T-cell (primary cell): ENCODE measurements around the gene NSMCE4A. TPM values are rescaled to one million over a fixed set of nuclear protein-coding genes. Genes with fewer than 3 reads are reported as not detected.
"Not testable (repeated sequence)": the region's sequence is repeated elsewhere in the genome, so short reads cannot be mapped to it uniquely, and the experiment has no call there.

ENCODE experiments used
- ATAC-seq, 4 experiments: fragments of 200-7000 bp in 3 of 4; fragments of 150-1000 bp in 1 of 4; cut with Tn5 transposase; replicated peaks in 1 of 4; 1 replicate in 3 of 4; 2 replicates in 1 of 4; pipeline ENCODE4 v1.10.0; 2021; ENCODE audit warnings: moderate library complexity in 3 of 4, mild to moderate bottlenecking in 2 of 4, moderate number of reproducible peaks in 1 of 4
- CTCF ChIA-PET, 2 donors: fragments of 300-600 bp; sonication (Branson Sonifier 250); formaldehyde crosslinking; loops; one replicate each; lab custom pipeline; 2022; ENCODE audit warnings: antibody characterized with exemption in 2 of 2; lab: Charles Lee
- POLR2A ChIA-PET, 2 donors: fragments of 300-600 bp; sonication (Branson Sonifier 250); formaldehyde crosslinking; loops; one replicate each; lab custom pipeline; 2022; ENCODE audit warnings: antibody characterized with exemption in 2 of 2; lab: Charles Lee
- DNase-seq, 35 experiments: peaks; one replicate each; pipeline versions ENCODE4 v3.0.0 to v3.0.0-alpha.2; 2013 to 2023
- H3K27ac ChIP-seq: one replicate; pipeline ENCODE4 v1.5.1; 2013; ENCODE audit warnings: low read length
- H3K27me3 ChIP-seq, 2 experiments: replicated peaks in 1 of 2; 1 replicate in 1 of 2; 2 replicates in 1 of 2; pipeline versions ENCODE4 v1.6.1 to v1.7.0; 2013; ENCODE audit warnings: low read length in 1 of 2, mixed read lengths in 1 of 2; ENCODE audit not compliant: control insufficient read depth in 2 of 2, insufficient read depth in 2 of 2; ENCODE audit errors: extremely low read depth in 1 of 2
- H3K36me3 ChIP-seq, 2 donors: 1 replicate in 1 of 2; 2 replicates in 1 of 2; pipeline versions ENCODE4 v1.6.1 to v1.7.0; 2013; ENCODE audit warnings: low read length in 1 of 2; ENCODE audit not compliant: control insufficient read depth in 2 of 2, insufficient read depth in 1 of 2; ENCODE audit errors: extremely low read depth in 1 of 2
- H3K4me1 ChIP-seq, 2 experiments: 1 replicate in 1 of 2; 2 replicates in 1 of 2; pipeline versions ENCODE4 v1.6.1 to v1.7.0; 2013; ENCODE audit warnings: low read length in 2 of 2, mixed read lengths in 1 of 2; ENCODE audit not compliant: insufficient read depth in 2 of 2, control insufficient read depth in 1 of 2; ENCODE audit errors: extremely low read depth in 1 of 2
- H3K4me3 ChIP-seq, 2 donors: 1 replicate in 1 of 2; 2 replicates in 1 of 2; pipeline versions ENCODE4 v1.5.1 to v1.7.0; 2013; ENCODE audit warnings: mild to moderate bottlenecking in 2 of 2, low read length in 1 of 2, moderate library complexity in 1 of 2; ENCODE audit not compliant: control insufficient read depth in 1 of 2; ENCODE audit errors: extremely low read depth in 1 of 2
- H3K9me3 ChIP-seq: 2 replicates; pipeline ENCODE4 v1.7.0; 2013
- H3K27ac Mint-ChIP-seq, 2 donors: one replicate each; pipeline ENCODE4 v1.8.0; 2020 to 2021; ENCODE audit warnings: mild to moderate bottlenecking in 2 of 2, mixed read lengths in 2 of 2
- H3K27me3 Mint-ChIP-seq, 2 donors: one replicate each; pipeline ENCODE4 v1.8.0; 2021 to 2022; ENCODE audit warnings: mixed read lengths in 2 of 2
- H3K36me3 Mint-ChIP-seq: one replicate; pipeline ENCODE4 v1.8.0; 2021; ENCODE audit warnings: mixed read lengths
- H3K4me1 Mint-ChIP-seq, 3 donors: one replicate each; pipeline ENCODE4 v1.8.0; 2020 to 2022; ENCODE audit warnings: mixed read lengths in 3 of 3, mild to moderate bottlenecking in 1 of 3
- H3K4me3 Mint-ChIP-seq, 3 donors: one replicate each; pipeline ENCODE4 v1.8.0; 2020 to 2022; ENCODE audit warnings: mild to moderate bottlenecking in 3 of 3, mixed read lengths in 3 of 3, moderate library complexity in 3 of 3
- H3K9me3 Mint-ChIP-seq, 3 donors: one replicate each; pipeline ENCODE4 v1.8.0; 2020 to 2022; ENCODE audit warnings: mixed read lengths in 3 of 3
- WGBS: methylation state at CpG from one replicate; pipeline ENCODE4 v1.1.5; 2013; ENCODE audit warnings: missing lambda C conversion rate; ENCODE audit not compliant: insufficient coverage; 5-methylcytosine and 5-hydroxymethylcytosine counted together
- total RNA-seq, 35 experiments: library from RNA in 6 of 35; stranded (reverse) in 6 of 35; fragments of 120-200 nt in 1 of 35; gene quantifications; one replicate each; pipeline versions ENCODE4 v1.2.1 to v1.2.4 and lab custom pipeline; 2013 to 2026

Gene NSMCE4A, protein sequence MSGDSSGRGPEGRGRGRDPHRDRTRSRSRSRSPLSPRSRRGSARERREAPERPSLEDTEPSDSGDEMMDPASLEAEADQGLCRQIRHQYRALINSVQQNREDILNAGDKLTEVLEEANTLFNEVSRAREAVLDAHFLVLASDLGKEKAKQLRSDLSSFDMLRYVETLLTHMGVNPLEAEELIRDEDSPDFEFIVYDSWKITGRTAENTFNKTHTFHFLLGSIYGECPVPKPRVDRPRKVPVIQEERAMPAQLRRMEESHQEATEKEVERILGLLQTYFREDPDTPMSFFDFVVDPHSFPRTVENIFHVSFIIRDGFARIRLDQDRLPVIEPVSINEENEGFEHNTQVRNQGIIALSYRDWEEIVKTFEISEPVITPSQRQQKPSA
- 10 to 100 TPM; 41.6 to 79.7 (median 77.5) TPM for total RNA-seq
- total RNA-seq (2013), result 81.5 TPM
- total RNA-seq (lab: John Stamatoyannopoulos, UW), result 26.6 to 91.5 (median 62.3) reads per million in 29 experiments

- Mint-ChIP-seq H3K4me1 (peaks cover 15 to 25% (median 22%) of the 10 kb centered on the region in 3 donors), H3K27me3 (no peaks in the 10 kb centered on the region), H3K36me3 (peaks cover 15% of the 10 kb centered on the region), H3K4me3 (peak within 1 kb of the TSS; percentile 75 to 76 (median 75)), H3K27ac (peak within 1 kb of the TSS in 1 of 2 donors; percentile 55), H3K9me3 (no peaks in the 10 kb centered on the region)
- peak; percentile 88 to 90 (median 89) for ATAC-seq
- Histone ChIP-seq H3K4me1 (peaks cover 9 to 18% of the 10 kb centered on the region in 2 experiments), H3K27ac (peak within 1 kb of the TSS; percentile 55), H3K27me3 (no peaks in the 10 kb centered on the region), H3K9me3 (no peaks in the 10 kb centered on the region), H3K36me3 (peaks cover 0 to 20% of the 10 kb centered on the region in 2 donors), H3K4me3 (peak within 1 kb of the TSS; percentile 61 to 87)
- DNase-seq, result peak; percentile 4 to 79 (median 53)
- POLR2A ChIA-PET, result no interaction called here
- under 1% methylated on average over 99 of the region's 101 CpGs for WGBS
- CTCF ChIA-PET, result no interaction called here
Observed at GRCh38 chr10:121974535-121975294, at the start of gene NSMCE4A. Gene NSMCE4A, minus strand, starts transcription at chr10:121975217. Its CDS starts 52 bp downstream, at chr10:121975165.

DNA sequence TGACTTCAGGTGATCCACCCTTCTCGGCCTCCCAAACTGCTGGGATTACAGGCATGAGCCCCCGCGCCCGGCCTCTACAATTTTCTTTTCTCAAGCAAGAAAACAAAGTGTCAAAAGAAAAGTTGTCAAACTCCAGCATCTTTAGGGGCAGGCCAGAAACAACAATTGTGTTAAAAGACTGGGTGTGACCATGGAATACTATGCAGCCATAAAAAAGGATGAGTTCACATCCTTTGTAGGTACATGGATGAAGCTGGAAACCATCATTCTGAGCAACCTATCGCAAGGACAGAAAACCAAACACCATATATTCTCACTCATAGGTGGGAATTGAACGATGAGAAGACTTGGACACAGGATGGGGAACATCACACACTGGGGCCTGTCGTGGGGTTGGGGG is 48.2 kb upstream of the NSMCE4A start:
- 93% methylated on average over 3 of the region's 7 CpGs for WGBS
- H3K27ac ChIP-seq, H3K4me1 ChIP-seq, H3K27ac Mint-ChIP-seq, H3K4me1 Mint-ChIP-seq, H3K9me3 Mint-ChIP-seq, H3K4me3 Mint-ChIP-seq, ATAC-seq, H3K9me3 ChIP-seq, H3K36me3 Mint-ChIP-seq, CTCF ChIA-PET, H3K4me3 ChIP-seq, H3K27me3 Mint-ChIP-seq, H3K36me3 ChIP-seq, POLR2A ChIA-PET, DNase-seq: not testable (repeated sequence)
- H3K27me3 ChIP-seq, result peaks cover 0 to 13% of the 10 kb centered on the region in 2 experiments

DNA sequence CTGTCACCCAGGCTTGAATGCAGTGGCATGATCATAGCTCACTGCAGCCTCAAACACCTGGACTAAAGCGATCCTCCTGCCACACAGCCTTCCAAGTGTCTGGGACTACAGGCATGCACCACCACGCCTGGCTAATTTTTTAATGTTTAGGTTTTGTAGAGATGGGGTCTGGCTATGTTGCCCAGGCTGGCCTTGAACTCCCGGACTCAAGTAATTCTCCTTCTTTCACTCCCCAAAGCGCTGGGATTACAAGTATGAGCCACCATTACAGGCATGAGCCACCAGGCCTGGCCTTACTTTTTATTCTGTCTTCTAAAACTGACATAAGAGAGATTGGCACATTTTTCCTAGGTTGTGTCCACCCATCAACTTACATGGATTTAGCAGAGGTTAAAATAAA is 47.3 kb upstream of the NSMCE4A start:
- DNase-seq (no peak), ATAC-seq (no peak)
- no peak overlapping the region for H3K27ac ChIP-seq
- Mint-ChIP-seq H3K27ac (no peak overlapping the region), H3K27me3 (peaks cover 4 to 9% of the 10 kb centered on the region in 2 donors), H3K36me3 (no peaks in the 10 kb centered on the region), H3K4me3 (no peak overlapping the region), H3K4me1 (no peaks in the 10 kb centered on the region), H3K9me3 (no peaks in the 10 kb centered on the region)
- ChIA-PET CTCF (no interaction called here), POLR2A (no interaction called here)
- H3K9me3 ChIP-seq, result no peaks in the 10 kb centered on the region
- H3K36me3 ChIP-seq, result no peaks in the 10 kb centered on the region
- H3K4me1 ChIP-seq, result no peaks in the 10 kb centered on the region
- WGBS, result no CpG with 5 or more reads among the region's 4 CpGs
- H3K27me3 ChIP-seq, result peaks cover 0 to 13% of the 10 kb centered on the region in 2 experiments
- no peak overlapping the region for H3K4me3 ChIP-seq

GRCh38 chr10:122021828-122022227 is 46.8 kb upstream of the NSMCE4A start:
- CTCF ChIA-PET, result no interaction called here
- peaks cover 4 to 9% of the 10 kb centered on the region in 2 donors for H3K27me3 Mint-ChIP-seq

GRCh38 chr10:122021379-122021778 is 46.4 kb upstream of the NSMCE4A start:
- DNase-seq, result no peak
- Histone ChIP-seq H3K9me3 (no peaks in the 10 kb centered on the region), H3K4me3 (no peak overlapping the region), H3K36me3 (no peaks in the 10 kb centered on the region), H3K4me1 (no peaks in the 10 kb centered on the region), H3K27me3 (peaks cover 0 to 16% of the 10 kb centered on the region in 2 experiments), H3K27ac (no peak overlapping the region)
- no peaks in the 10 kb centered on the region for H3K4me1 Mint-ChIP-seq
- CTCF ChIA-PET, result no interaction called here
- no peaks in the 10 kb centered on the region for H3K36me3 Mint-ChIP-seq
- no peak for ATAC-seq
- H3K4me3 Mint-ChIP-seq, result no peak overlapping the region
- H3K27ac Mint-ChIP-seq, result no peak overlapping the region
- POLR2A ChIA-PET, result no interaction called here
- H3K9me3 Mint-ChIP-seq, result no peaks in the 10 kb centered on the region
- H3K27me3 Mint-ChIP-seq, result peaks cover 4 to 9% of the 10 kb centered on the region in 2 donors
- WGBS, result 80% methylated on average over 7 of the region's 9 CpGs

More at GRCh38 chr10:122021828-122022227, 46.8 kb upstream of the NSMCE4A start:
- no peak for DNase-seq
- 70% methylated on average over 6 of the region's 11 CpGs for WGBS
- H3K4me3 Mint-ChIP-seq, result no peak overlapping the region
- Histone ChIP-seq H3K27ac (no peak overlapping the region), H3K4me3 (no peak overlapping the region), H3K36me3 (no peaks in the 10 kb centered on the region), H3K9me3 (no peaks in the 10 kb centered on the region), H3K27me3 (peaks cover 0 to 15% of the 10 kb centered on the region in 2 experiments), H3K4me1 (no peaks in the 10 kb centered on the region)
- no peaks in the 10 kb centered on the region for H3K36me3 Mint-ChIP-seq
- POLR2A ChIA-PET, result no interaction called here
- H3K27ac Mint-ChIP-seq, result no peak overlapping the region
- no peaks in the 10 kb centered on the region for H3K4me1 Mint-ChIP-seq
- ATAC-seq, result no peak
- no peaks in the 10 kb centered on the region for H3K9me3 Mint-ChIP-seq

GRCh38 chr10:122020226-122020625 is 45.2 kb upstream of the NSMCE4A start:
- Histone ChIP-seq H3K27ac (no peak overlapping the region), H3K36me3 (no peaks in the 10 kb centered on the region), H3K9me3 (no peaks in the 10 kb centered on the region), H3K4me3 (no peak overlapping the region), H3K27me3 (peaks cover 0 to 16% of the 10 kb centered on the region in 2 experiments), H3K4me1 (no peaks in the 10 kb centered on the region)
- Mint-ChIP-seq H3K27ac (no peak overlapping the region), H3K4me3 (no peak overlapping the region), H3K4me1 (no peaks in the 10 kb centered on the region), H3K27me3 (peaks cover 4 to 9% of the 10 kb centered on the region in 2 donors), H3K36me3 (no peaks in the 10 kb centered on the region), H3K9me3 (no peaks in the 10 kb centered on the region)
- ATAC-seq (no peak), DNase-seq (no peak)
- ChIA-PET CTCF (no interaction called here), POLR2A (no interaction called here)
- WGBS, result 82% methylated on average over 5 of the region's 6 CpGs
